Breast epithelium (tissue), 3 donors: ENCODE results near the gene DIP2A.

Source experiments
- CTCF ChIP-seq, 3 donors: fragments of 450-650 bp; IDR thresholded peaks; one replicate each; pipeline ENCODE4 v1.5.1; 2016 to 2017; ENCODE audit warnings: antibody characterized with exemption in 3 of 3, mild to moderate bottlenecking in 3 of 3, moderate library complexity in 3 of 3
- POLR2AphosphoS5 ChIP-seq, 3 donors: sonication (generic); formaldehyde crosslinking; IDR thresholded peaks; one replicate each; pipeline ENCODE4 v1.6.1; 2017; ENCODE audit warnings: antibody characterized with exemption in 3 of 3

GRCh38 chr21:46482846-46483231 is 24.1 kb downstream of the DIP2A start:
- TF ChIP-seq CTCF (IDR thresholded peaks at IDR 0.05) = no peak
- TF ChIP-seq POLR2AphosphoS5 (IDR thresholded peaks at IDR 0.05) = no peak
